H1 (cell line): ENCODE data around the gene PAFAH1B1.
"Not testable (repeated sequence)": the region's sequence is repeated elsewhere in the genome, so short reads cannot be mapped to it uniquely, and the experiment has no call there.

Experiments used
- CTCF ChIP-seq, 3 experiments: IDR thresholded peaks; 1 replicate in 2 of 3; 2 replicates in 1 of 3; pipeline versions ENCODE4 v1.5.1 to v1.6.1; 2011; ENCODE audit warnings: low read length in 3 of 3, mild to moderate bottlenecking in 3 of 3, inconsistent platforms in 2 of 3, low read depth in 1 of 3, moderate library complexity in 1 of 3; ENCODE audit not compliant: insufficient read depth in 1 of 3; ENCODE audit errors: control extremely low read depth in 1 of 3
- SUZ12 ChIP-seq: fragments of 200-600 bp; sonication (generic); IDR thresholded peaks from 2 replicates; pipeline ENCODE4 v1.6.1; 2012; ENCODE audit warnings: mild to moderate bottlenecking, inconsistent platforms, low read length, moderate library complexity, mixed read lengths

- TF ChIP-seq CTCF (IDR thresholded peaks at IDR 0.05; ENCODE audit: control extremely low read depth in 1 of 3, insufficient read depth in 1 of 3, low read depth in 1 of 3, low read length in 3 of 3); SUZ12: not testable (repeated sequence)
These were observed 45.4 kb upstream of the PAFAH1B1 start for GRCh38 chr17:2548026-2548425.
